Measurements from ENCODE around the gene BTN1A1. TPM values are rescaled to one million over a fixed set of nuclear protein-coding genes. Genes with fewer than 3 reads are reported as not detected.

BTN1A1 gene
- total and polyA plus RNA-seq, 9 of the 15 experiments (the other 6 are each of a cell fraction or from before 2014, with no cell fraction given), result 0.01 to 0.15 (median 0.06) TPM; not detected in 4

- TF ChIP-seq E2F8 (IDR thresholded peaks at IDR 0.05; ENCODE audit: low read depth, partially characterized antibody) (no peak), ATF7 (IDR thresholded peaks at IDR 0.05) (no peak), NR1H2 (CRISPR knock-in tag; IDR thresholded peaks at IDR 0.05) (0 out of 2 replicates have a peak, but pooled peaks have one; percentile 22), FOXK2 (conservative IDR thresholded peaks at IDR 0.05 in 1 of 2, IDR thresholded peaks at IDR 0.05 in 1 of 2; ENCODE audit: low read depth in 2 of 2) (no peak), ZEB2 (IDR thresholded peaks at IDR 0.05) (peak; percentile 95), DNMT1 (IDR thresholded peaks at IDR 0.05) (no peak), USF1 (CRISPR knock-in tag; IDR thresholded peaks at IDR 0.05) (no peak), RB1 (IDR thresholded peaks at IDR 0.05; ENCODE audit: low read depth) (no peak), ZNF124 (CRISPR knock-in tag; IDR thresholded peaks at IDR 0.05) (no peak), TAF7 (tag; IDR thresholded peaks at IDR 0.05) (no peak), ZNF134 (CRISPR knock-in tag; conservative IDR thresholded peaks at IDR 0.05) (peak; percentile 89), POU5F1 (IDR thresholded peaks at IDR 0.05; ENCODE audit: borderline replicate concordance, low read depth, low read length, partially characterized antibody) (no peak), SRSF3 (IDR thresholded peaks at IDR 0.05; ENCODE audit: insufficient read depth, low read length) (no peak), POLR2H (tag; IDR thresholded peaks at IDR 0.05; ENCODE audit: low read depth) (no peak), ELK1 (CRISPR knock-in tag; IDR thresholded peaks at IDR 0.05) (no peak), NFE2 (IDR thresholded peaks at IDR 0.05; ENCODE audit: low read depth) (peak; percentile 83)
- TF ChIP-seq, protein P1, sequence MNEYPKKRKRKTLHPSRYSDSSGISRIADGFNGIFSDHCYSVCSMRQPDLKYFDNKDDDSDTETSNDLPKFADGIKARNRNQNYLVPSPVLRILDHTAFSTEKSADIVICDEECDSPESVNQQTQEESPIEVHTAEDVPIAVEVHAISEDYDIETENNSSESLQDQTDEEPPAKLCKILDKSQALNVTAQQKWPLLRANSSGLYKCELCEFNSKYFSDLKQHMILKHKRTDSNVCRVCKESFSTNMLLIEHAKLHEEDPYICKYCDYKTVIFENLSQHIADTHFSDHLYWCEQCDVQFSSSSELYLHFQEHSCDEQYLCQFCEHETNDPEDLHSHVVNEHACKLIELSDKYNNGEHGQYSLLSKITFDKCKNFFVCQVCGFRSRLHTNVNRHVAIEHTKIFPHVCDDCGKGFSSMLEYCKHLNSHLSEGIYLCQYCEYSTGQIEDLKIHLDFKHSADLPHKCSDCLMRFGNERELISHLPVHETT (CRISPR knock-in tag; conservative IDR thresholded peaks at IDR 0.05 in 1 of 2, IDR thresholded peaks at IDR 0.05 in 1 of 2), result no peak
- TF ChIP-seq, protein P2, sequence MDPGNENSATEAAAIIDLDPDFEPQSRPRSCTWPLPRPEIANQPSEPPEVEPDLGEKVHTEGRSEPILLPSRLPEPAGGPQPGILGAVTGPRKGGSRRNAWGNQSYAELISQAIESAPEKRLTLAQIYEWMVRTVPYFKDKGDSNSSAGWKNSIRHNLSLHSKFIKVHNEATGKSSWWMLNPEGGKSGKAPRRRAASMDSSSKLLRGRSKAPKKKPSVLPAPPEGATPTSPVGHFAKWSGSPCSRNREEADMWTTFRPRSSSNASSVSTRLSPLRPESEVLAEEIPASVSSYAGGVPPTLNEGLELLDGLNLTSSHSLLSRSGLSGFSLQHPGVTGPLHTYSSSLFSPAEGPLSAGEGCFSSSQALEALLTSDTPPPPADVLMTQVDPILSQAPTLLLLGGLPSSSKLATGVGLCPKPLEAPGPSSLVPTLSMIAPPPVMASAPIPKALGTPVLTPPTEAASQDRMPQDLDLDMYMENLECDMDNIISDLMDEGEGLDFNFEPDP (CRISPR knock-in tag; IDR thresholded peaks at IDR 0.05), result no peak
- TF ChIP-seq, protein P3, sequence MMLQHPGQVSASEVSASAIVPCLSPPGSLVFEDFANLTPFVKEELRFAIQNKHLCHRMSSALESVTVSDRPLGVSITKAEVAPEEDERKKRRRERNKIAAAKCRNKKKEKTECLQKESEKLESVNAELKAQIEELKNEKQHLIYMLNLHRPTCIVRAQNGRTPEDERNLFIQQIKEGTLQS (IDR thresholded peaks at IDR 0.05), result no peak
- TF ChIP-seq, protein P3 (CRISPR knock-in tag; conservative IDR thresholded peaks at IDR 0.05), result no peak
Observed at GRCh38 chr6:26502165-26502564, 2.1 kb downstream of the BTN1A1 start (continued).
